ENCODE data around the gene ELAVL3. TPM values are rescaled to one million over a fixed set of nuclear protein-coding genes. Genes with fewer than 3 reads are reported as not detected.
A peak's percentile ranks its signal among the peaks of the same experiment; 100 is the strongest.
"Not testable (repeated sequence)": the region's sequence is repeated elsewhere in the genome, so short reads cannot be mapped to it uniquely, and the experiment has no call there.

The ELAVL3 gene
- total RNA-seq, 8 experiments from 2014 or later, result 0.22 to 95.6 (median 47.7) TPM

DNA sequence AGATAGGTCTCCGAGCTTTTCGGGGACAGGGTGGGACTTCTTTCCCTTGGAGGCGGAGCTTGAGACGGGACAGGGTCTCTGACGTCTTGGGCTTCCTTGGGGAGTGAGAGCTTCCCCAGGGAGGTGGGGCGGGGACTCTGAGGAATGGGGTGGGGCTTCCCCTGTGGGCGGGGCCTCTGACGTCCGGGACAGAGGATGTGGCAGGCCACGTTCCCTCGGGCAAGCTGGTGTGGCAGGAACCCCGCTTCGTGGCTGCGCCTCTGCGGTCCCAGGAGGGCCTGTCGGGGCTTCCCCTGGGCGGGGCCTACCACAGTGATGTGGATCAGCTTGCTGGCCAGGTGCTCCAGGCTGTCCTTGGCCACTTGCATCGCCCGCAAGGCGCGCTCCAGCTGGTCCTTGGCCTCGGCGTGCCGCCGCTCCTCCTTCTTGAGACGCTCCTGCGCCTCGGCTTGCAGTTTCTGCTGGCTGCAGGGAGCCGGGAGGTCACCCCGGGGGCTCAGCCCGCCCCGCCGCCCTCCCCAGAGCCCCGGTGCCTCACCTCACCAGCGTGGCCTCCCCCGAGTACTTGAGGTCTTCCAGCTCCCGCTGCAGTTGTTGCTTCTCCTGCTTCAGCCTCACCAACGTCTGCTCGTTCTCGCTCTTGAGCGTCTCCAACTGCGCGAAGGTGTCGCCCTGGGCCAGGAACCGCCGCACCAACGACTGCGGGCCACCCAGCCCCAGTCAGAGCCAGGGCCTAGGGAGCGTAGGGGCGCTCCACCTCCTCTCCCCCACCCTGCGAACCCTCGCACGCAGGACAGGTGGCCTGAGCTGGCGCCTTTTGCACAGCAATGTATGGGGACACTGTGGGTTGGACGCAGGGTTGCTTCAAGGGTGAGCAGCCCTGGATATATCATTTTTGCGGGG lies 58.4 kb downstream of the ELAVL3 start:
- Histone ChIP-seq H3K27ac (peak overlapping the region in 1 of 2 donors; percentile 73), H3K4me1 (replicated peaks in 1 of 2) (peaks cover 13 to 28% of the 10 kb centered on the region in 2 donors), H3K4me3 (peak overlapping the region in 2 of 5 donors; percentile 8 to 39)
- in situ Hi-C loops (cut with MboI; ENCODE audit: low pct_unique_long_range_greater_than_20kb in 2 of 9, low sequenced_read_pairs in 9 of 9, unreplicated experiment in 9 of 9), result no loop called here
- WGBS, 10 experiments, result 0 to 30% (median 12%) methylated on average over 1 to 6 of the region's 56 CpGs; no CpG with 5 or more reads in 7 of the 10 experiments
- peak in 7 of 8 experiments; percentile 15 to 78 (median 67) for ATAC-seq (replicated peaks in 6 of 8)

DNA sequence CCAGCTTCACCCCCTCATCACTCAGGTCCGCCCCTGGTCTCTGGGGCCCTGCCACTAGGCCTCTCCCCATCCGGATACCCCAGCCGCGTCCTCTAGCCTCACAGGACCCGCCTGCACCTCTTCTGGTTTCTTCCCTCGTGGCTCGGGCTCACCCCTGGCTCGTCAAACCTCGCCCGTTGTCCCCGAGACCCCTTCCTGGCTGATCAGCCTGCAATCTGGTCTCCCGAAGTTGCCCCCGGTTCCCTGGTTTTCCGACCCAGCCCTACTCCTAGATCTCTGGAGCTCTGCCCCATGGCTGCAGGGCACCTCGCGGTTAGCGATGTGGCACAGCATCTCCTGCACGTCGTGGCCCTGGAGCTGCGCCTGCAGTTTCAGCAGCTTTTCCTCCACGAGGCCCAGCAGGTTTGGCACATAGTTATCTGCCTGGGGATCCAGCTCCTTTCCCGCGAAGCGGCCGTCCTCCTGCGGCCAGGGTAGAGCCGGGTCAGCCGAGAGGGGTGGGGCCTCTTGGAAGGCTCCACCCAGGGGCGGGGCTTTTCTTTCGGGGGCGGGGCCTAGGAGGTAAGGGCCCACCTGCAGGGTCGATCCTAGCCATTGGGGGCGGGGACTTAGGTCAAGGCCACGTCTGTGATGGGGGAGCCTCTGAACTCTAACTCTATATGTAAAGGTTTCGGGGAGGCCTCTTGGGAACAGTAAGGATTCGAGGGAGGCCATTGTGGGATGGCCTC lies 59.3 kb downstream of the ELAVL3 start:
- Histone ChIP-seq H3K4me1 (replicated peaks in 1 of 2) (peaks cover 13 to 28% of the 10 kb centered on the region in 2 donors), H3K27ac (no peak overlapping the region), H3K4me3 (peak overlapping the region in 3 of 5 donors; percentile 21 to 39 (median 30))
- in situ Hi-C loops (cut with MboI; ENCODE audit: low pct_unique_long_range_greater_than_20kb in 2 of 9, low sequenced_read_pairs in 9 of 9, unreplicated experiment in 9 of 9), result no loop called here
- peak in 7 of 8 experiments; percentile 3 to 50 (median 33) for ATAC-seq (replicated peaks in 6 of 8)
- WGBS, 10 experiments, result 0 to 39% (median 14%) methylated on average over 1 to 4 of the region's 36 CpGs; no CpG with 5 or more reads in 4 of the 10 experiments

DNA sequence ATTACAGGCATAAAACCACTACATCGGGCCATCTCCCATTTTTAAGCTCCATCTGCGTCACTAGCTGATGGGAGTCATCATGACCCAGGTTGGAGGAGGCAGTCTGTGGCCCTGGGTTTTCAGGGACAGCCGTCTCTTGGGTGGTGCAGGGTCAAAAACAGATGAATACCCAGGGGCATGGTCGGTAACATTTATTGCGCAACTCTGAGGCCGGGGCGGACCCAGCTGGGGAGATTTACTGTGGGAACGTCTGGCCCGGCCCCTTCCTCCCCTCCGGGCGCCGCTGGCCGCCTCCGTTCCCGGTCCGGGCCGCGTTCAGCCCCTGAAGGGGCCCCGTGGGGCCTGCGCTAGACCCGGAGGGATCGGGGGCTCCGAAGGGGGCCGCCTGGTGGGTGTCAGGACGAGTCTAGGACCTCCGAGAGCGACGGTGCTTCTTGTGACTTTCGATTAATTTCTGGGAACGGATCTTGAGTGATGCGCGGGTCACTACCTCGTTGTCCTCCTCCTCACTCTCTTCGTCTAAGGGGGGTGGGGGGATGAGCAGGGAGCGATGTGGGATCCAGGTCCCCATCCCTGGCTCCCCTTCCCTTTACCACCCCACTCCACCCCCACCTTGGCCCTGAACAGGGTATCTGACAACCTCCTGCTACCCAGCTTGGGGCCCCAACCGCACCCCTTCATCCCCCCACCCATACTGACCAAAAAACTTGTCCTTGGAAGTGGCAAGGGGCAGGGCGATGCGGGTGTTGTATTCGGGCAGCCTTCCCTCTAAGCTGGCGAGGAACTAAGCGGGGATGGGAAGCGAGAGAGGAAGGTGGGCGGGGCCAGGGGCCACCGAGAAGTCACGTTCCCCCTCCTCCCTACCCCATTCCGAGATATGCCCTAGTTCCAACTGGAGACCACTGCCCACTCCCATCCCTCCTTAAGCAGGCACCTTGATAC lies 60.1 kb downstream of the ELAVL3 start:
- Histone ChIP-seq H3K4me3 (peak overlapping the region; percentile 3 to 39 (median 29)), H3K4me1 (replicated peaks in 1 of 2) (peaks cover 13 to 28% of the 10 kb centered on the region in 2 donors), H3K27ac (no peak overlapping the region)
- in situ Hi-C loops (cut with MboI; ENCODE audit: low pct_unique_long_range_greater_than_20kb in 2 of 9, low sequenced_read_pairs in 9 of 9, unreplicated experiment in 9 of 9), result no loop called here
- ATAC-seq (replicated peaks in 6 of 8), result peak; percentile 42 to 84 (median 69)
- whole genome bisulfite sequencing, 10 experiments, result 1 to 7% methylated on average over 2 to 11 of the region's 46 CpGs; no CpG with 5 or more reads in 8 of the 10 experiments

DNA sequence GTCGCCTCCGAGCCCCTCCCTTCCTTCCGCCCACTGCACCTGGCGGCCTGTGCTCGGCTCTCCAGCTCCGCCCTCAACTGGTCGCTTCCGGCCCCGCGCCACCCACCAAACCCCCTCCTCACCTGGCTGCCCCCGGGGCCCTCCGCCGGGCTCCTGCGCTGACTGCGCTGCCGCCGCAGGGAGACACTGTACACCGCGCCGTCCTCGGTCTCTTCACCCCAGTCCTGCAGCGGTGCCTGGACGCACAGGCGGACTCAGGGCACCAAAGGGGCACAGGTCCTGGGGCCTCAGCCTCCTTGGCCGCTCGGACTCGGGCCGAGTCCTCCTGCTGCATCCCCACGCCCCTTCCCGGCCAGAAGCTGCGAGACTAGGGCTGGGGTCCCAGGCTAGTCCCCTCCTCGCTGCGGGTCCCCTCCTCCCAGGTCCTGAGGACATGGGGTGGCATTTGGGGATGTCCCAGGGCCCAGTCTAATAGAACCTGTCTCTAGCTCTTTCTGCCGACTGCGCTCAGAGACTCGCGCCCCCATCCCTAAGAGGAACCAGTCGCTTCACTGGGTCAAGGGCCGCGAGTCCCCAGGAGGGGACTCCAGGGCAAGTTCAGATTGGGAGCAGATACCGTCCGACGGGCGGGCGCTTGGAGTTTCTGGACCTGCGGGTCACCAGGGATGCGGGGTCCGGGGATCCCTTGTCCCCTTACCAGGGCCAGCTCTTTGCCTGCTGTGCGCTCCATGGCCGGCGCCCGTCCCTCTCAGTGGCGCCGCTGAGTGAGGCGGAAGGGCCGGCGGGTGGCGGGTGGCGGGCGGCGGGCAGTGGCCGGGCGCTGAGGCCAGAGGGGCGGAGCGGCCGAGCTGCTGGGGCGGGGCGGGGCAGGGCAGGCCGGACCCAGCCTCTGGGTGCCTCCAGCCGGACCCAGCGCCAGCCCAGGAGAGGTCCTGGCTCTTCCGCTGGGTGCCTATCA lies 62.0 kb downstream of the ELAVL3 start, which contains the start of gene RGL3:
RGL3 (minus strand) TSS at position 766 of the 958 bp plus-strand sequence; CDS start at position 730, 36 bp downstream.
- WGBS, 10 experiments, result 0 to 6% (median 0%) methylated on average over 1 to 5 of the region's 72 CpGs; no CpG with 5 or more reads in 7 of the 10 experiments
- ATAC-seq (replicated peaks in 6 of 8), result peak in 6 of 8 experiments; percentile 5 to 40 (median 8)
- in situ Hi-C loops (cut with MboI; ENCODE audit: low pct_unique_long_range_greater_than_20kb in 2 of 9, low sequenced_read_pairs in 9 of 9, unreplicated experiment in 9 of 9), result no loop called here
- Histone ChIP-seq H3K27ac (no peak within 1 kb of the TSS), H3K4me3 (peak within 1 kb of the TSS in 3 of 5 donors; percentile 0 to 39 (median 19)), H3K4me1 (replicated peaks in 1 of 2) (peaks cover 12 to 28% of the 10 kb centered on the region in 2 donors)

DNA sequence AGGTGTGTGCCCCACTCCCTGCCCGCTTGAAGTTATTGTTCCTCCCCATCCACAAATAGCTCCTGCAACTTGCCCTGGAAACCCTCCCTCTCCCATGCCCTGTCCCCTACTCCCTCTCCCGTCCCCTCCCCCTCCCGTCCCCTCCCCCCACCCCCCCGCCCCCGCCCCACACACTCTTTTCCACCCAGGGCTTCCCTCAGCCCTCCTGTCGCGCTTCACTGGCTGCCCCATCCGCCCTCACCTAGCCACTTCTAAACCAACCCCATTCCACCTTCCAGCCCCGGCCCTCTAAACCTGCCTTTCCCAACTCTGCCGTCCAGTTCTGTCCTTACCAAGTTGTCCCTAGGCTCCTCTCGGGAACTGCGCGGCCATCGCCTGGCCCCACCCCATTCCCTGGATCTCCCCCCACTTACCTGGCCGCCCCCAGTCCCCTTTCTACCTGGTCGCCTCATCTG lies 62.7 kb downstream of the ELAVL3 start:
- Histone ChIP-seq H3K27ac (no peak overlapping the region), H3K4me1 (replicated peaks in 1 of 2) (peaks cover 11 to 28% of the 10 kb centered on the region in 2 donors), H3K4me3 (peak overlapping the region in 2 of 5 donors; percentile 19 to 24)
- in situ Hi-C loops (cut with MboI; ENCODE audit: low pct_unique_long_range_greater_than_20kb in 2 of 9, low sequenced_read_pairs in 9 of 9, unreplicated experiment in 9 of 9), result no loop called here
- no peak for ATAC-seq (replicated peaks in 6 of 8)
- WGBS, 10 experiments, result 0 to 40% (median 40%) methylated on average over 1 of the region's 16 CpGs; no CpG with 5 or more reads in 7 of the 10 experiments

DNA sequence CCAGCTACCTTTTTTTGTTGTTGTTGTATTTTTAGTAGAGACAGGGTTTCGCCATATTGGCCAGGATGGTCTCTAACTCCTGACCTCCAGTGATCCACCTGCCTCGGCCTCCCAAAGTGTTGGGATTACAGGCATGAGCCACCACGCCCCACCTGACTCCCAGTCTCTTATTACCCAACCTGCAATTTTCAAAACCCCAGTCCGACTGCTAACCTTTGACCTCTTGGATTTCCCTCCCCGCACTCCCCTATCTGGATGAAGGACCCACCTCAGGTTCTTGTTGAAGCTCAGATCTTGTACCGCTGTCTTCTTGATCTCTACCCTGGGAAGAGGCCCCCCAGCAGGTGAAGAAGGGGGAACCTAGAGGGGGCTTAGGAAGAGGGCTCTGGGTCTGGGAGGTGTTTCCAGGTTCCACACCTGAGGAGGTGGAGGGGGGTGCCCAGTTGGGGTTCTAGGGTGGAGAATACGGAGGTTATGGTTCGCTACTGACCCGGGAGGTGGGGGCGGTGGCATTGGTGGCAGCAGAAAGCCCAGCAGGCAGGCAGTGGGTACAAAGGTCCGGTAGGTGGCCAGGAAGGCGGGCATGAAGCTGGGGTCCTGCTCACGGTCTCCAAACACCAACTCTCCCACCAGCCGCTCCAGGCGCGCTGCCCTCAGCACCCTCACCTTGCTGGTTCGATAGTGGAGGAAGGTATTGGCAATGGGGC lies 64.3 kb downstream of the ELAVL3 start:
- Histone ChIP-seq H3K4me1 (replicated peaks in 1 of 2) (peaks cover 11 to 20% of the 10 kb centered on the region in 2 donors), H3K4me3 (no peak overlapping the region), H3K27ac (no peak overlapping the region)
- in situ Hi-C loops (cut with MboI; ENCODE audit: low pct_unique_long_range_greater_than_20kb in 2 of 9, low sequenced_read_pairs in 9 of 9, unreplicated experiment in 9 of 9), result no loop called here
- ATAC-seq (replicated peaks in 6 of 8), result no peak
- WGBS, 10 experiments, result 60 to 90% (median 81%) methylated on average over 3 to 9 of the region's 17 CpGs; no CpG with 5 or more reads in 3 of the 10 experiments

DNA sequence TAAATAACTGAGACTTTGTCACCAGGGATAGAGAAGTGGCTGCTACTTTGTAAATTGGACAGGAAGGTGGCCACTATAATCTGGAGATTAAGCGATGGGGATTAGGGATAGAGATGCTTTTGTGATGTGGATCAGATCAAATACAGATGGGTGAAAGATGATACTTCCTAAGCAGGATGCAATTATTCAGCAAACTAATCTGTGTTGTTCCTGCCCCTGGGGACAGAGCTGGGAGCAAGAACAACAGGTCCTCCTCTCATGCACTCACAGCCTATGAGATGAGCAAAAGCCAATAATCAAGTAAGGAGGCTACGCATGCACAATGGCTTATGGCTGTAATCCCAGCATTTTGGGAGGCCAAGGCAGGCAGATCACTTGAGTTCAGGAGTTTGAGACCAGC lies 66.3 kb downstream of the ELAVL3 start:
- WGBS, 10 experiments, result 50 to 83% (median 76%) methylated on average over 1 to 2 of the region's 2 CpGs; no CpG with 5 or more reads in 7 of the 10 experiments
- in situ Hi-C loops (cut with MboI; ENCODE audit: low pct_unique_long_range_greater_than_20kb in 2 of 9, low sequenced_read_pairs in 9 of 9, unreplicated experiment in 9 of 9), result no loop called here
- H3K27ac ChIP-seq, result no peak overlapping the region

DNA sequence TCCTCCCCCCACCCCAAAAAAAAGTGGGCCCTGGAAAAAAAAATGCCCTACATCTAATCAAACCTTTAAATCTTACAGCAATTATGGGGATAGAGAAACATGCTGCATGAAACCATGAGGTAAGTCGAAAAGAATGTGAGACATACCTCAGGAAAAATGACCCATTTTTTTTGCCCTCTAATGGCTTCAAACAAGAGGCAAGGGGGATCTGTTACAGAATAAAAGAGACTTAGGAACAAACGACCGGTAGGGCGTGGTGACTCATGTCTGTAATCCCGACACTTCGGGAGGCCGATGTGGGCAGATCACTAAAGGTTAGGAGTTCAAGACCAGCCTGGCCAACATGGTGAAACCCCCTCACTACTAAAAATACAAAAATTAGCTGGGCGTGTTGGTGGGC lies 70.2 kb downstream of the ELAVL3 start:
- Histone ChIP-seq H3K27ac (no peak overlapping the region), H3K4me1 (replicated peaks in 1 of 2) (no peaks in the 10 kb centered on the region), H3K4me3 (no peak overlapping the region)
- in situ Hi-C loops (cut with MboI; ENCODE audit: low pct_unique_long_range_greater_than_20kb in 2 of 9, low sequenced_read_pairs in 9 of 9, unreplicated experiment in 9 of 9), result no loop called here
- ATAC-seq (replicated peaks in 6 of 8), result no peak
- 23 to 100% (median 65%) methylated on average over 1 to 7 of the region's 8 CpGs; no CpG with 5 or more reads in 1 of the 10 experiments for WGBS, 10 experiments

More for the DNA sequence above, 66.3 kb downstream of the ELAVL3 start:
- H3K4me1 ChIP-seq (replicated peaks in 1 of 2), result peaks cover 0 to 9% of the 10 kb centered on the region in 2 donors
- peak in 2 of 8 experiments; percentile 63 to 65 for ATAC-seq (replicated peaks in 6 of 8)
- H3K4me3 ChIP-seq, result no peak overlapping the region

DNA sequence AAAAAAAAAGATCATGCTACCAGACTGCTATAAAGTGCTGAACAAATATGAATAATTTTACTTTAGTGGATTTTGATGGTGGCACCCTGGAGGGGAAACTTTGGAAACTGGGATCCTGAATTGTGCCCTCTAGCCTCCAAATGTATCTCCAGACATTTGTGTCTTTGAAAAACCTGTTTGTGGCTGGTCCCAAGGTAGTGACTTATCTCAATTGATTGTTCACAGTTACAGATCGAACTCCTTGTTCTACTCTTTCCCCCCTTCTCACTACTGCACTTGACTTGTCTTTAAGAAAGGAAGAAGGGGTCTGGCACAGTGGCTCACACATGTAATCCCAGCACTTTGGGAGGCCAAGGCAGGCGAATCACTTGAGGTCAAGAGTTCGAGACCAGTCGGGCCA lies 72.3 kb downstream of the ELAVL3 start:
- in situ Hi-C loops (cut with MboI; ENCODE audit: low pct_unique_long_range_greater_than_20kb in 2 of 9, low sequenced_read_pairs in 9 of 9, unreplicated experiment in 9 of 9), result no loop called here
- WGBS, 10 experiments, result 71 to 100% (median 79%) methylated on average over 1 to 4 of the region's 4 CpGs; no CpG with 5 or more reads in 2 of the 10 experiments
- no peak for ATAC-seq (replicated peaks in 6 of 8)
- no peaks in the 10 kb centered on the region for H3K4me1 ChIP-seq (replicated peaks in 1 of 2)
- H3K27ac ChIP-seq, result no peak overlapping the region
- no peak overlapping the region for H3K4me3 ChIP-seq

DNA sequence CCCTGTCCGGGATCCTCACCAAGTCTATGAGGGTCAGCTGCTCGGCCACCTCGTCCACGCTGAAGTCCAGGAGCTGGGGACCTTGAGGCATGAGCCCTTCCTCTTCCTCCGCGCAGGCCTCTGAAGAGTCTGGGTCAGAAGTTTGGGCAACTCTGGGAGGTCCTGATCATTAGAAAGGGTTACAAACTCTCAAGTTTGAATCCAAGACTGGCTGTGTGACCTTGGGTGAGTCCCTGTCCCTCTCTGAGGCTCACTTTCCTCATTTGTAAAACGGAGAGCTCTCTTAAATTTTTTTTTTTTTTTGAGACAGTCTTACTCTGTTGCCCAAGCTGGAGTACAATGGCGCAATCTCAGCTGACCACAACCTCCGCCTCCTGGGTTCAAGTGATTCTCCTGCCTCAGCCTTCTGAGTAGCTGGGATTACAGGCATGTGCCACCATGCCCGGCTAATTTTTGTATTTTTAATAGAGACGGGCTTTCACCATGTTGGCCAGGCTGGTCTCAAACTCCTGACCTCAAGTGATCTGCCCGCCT lies 74.1 kb downstream of the ELAVL3 start:
- H3K27ac ChIP-seq; in situ Hi-C loops (cut with MboI; ENCODE audit: low pct_unique_long_range_greater_than_20kb in 2 of 9, low sequenced_read_pairs in 9 of 9, unreplicated experiment in 9 of 9); ATAC-seq (replicated peaks in 6 of 8); H3K4me1 ChIP-seq (replicated peaks in 1 of 2); H3K4me3 ChIP-seq: not testable (repeated sequence)
- 52 to 100% (median 79%) methylated on average over 1 to 8 of the region's 12 CpGs; no CpG with 5 or more reads in 2 of the 10 experiments for WGBS, 10 experiments
